ENCODE results near the gene BRD7.

BRD7 gene

GRCh38 chr16:50308237-50308965 is 60.4 kb downstream of the BRD7 start:
- no peak for TF ChIP-seq CTCF (conservative IDR thresholded peaks at IDR 0.05; ENCODE audit: low read length)
- no peak overlapping the region for H3K4me3 ChIP-seq (ENCODE audit: low read length)
- DNase-seq (ENCODE audit: low read depth) = no peak

GRCh38 chr16:50306287-50306686 is 62.5 kb downstream of the BRD7 start:
- DNase-seq (ENCODE audit: low read depth) = no peak
- H3K4me3 ChIP-seq (ENCODE audit: low read length) = no peak overlapping the region
- TF ChIP-seq CTCF (conservative IDR thresholded peaks at IDR 0.05; ENCODE audit: low read length) = no peak

- H3K4me3 ChIP-seq (ENCODE audit: low read length) = no peak overlapping the region
- TF ChIP-seq CTCF (conservative IDR thresholded peaks at IDR 0.05; ENCODE audit: low read length) = no peak
- no peak for DNase-seq (ENCODE audit: low read depth)
Measured at GRCh38 chr16:50305441-50306061, 63.2 kb downstream of the BRD7 start.

GRCh38 chr16:50304467-50305440 is 64.0 kb downstream of the BRD7 start:
- H3K4me3 ChIP-seq (ENCODE audit: low read length) = no peak overlapping the region
- no peak for DNase-seq (ENCODE audit: low read depth)
- TF ChIP-seq CTCF (conservative IDR thresholded peaks at IDR 0.05; ENCODE audit: low read length) = no peak

- peak; percentile 17 for DNase-seq (ENCODE audit: low read depth)
- no peak for TF ChIP-seq CTCF (conservative IDR thresholded peaks at IDR 0.05; ENCODE audit: low read length)
- H3K4me3 ChIP-seq (ENCODE audit: low read length) = no peak overlapping the region
Measured at GRCh38 chr16:50303605-50304466, 65.0 kb downstream of the BRD7 start.

GRCh38 chr16:50303041-50303604 is 65.7 kb downstream of the BRD7 start:
- no peak overlapping the region for H3K4me3 ChIP-seq (ENCODE audit: low read length)
- no peak for TF ChIP-seq CTCF (conservative IDR thresholded peaks at IDR 0.05; ENCODE audit: low read length)
- peak; percentile 27 for DNase-seq (ENCODE audit: low read depth)
